GM18868 (cell line): Measurements from ENCODE around the gene KLHDC7B.
A peak's percentile ranks its signal among the peaks of the same experiment; 100 is the strongest.

Experiments
- ATAC-seq: cut with Tn5 transposase; IDR thresholded peaks from one replicate; pipeline ENCODE4 v1.9.1; 2021; ENCODE audit warnings: mild to moderate bottlenecking, moderate library complexity; ENCODE audit not compliant: unreplicated experiment

Gene KLHDC7B

DNA sequence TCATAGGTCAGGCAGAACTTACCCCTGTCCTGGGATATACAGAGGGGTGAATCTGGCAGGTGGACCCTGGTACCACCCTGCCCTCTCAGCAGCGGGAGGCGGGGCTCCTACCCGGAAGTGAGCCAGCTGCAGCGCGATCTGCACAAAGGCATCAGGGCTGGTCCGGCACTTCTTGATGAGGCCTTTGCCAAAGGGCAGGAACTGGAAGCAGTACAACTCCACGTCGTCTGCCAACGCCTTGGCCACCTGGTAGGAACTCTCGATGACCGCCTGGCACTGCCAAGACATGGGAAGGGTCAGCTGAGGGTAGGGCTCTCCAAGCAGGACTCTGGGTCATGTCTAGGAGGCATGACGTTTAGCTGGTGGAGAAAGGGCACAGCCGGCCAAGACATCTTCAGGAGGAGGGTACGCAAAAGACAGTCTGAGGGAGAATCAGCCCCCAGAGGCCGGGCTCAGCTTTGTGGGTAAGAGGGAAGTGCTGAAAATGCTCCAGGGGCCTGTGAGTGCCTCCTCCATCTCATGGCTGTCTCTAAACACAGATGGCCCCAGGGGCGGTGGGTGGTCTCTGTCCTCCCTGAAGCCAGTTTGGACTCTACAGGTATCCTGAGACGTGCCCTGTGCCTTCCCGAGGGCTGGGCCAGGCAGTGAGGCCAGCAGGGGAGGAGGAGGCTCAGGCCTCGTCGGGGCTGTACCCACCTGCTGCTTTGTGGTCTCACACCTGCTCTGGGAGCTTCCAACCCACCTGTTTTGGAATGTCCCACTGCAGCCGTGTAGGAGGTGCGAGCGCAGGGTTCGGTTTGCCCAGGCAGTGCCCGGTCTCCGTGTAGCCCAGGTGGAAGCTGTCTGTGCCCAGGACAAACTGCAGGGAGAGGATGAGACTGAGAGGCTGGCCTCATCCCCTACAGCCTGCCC, 25.8 kb downstream of the KLHDC7B start:
- ATAC-seq: no peak

DNA sequence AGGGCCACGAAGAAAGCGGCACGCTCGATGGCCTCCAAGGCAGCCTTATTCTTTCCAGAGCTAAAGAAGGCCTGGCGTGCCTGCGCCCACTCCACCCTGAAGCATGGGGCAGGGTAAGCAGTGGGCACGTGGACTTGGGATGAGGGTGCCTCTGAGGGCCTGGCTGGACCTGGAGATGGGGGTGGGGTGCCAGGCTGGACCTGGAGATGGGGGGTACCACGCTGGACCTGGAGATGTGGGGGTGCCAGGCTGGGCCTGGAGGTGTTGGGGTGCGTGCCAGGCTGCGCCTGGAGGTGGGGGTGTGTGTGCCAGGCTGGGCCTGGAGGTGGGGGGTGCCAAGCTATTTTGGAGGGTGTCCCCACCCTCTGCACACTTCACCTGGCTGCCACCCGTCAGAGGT, 27.3 kb downstream of the KLHDC7B start:
- ATAC-seq: no peak

DNA sequence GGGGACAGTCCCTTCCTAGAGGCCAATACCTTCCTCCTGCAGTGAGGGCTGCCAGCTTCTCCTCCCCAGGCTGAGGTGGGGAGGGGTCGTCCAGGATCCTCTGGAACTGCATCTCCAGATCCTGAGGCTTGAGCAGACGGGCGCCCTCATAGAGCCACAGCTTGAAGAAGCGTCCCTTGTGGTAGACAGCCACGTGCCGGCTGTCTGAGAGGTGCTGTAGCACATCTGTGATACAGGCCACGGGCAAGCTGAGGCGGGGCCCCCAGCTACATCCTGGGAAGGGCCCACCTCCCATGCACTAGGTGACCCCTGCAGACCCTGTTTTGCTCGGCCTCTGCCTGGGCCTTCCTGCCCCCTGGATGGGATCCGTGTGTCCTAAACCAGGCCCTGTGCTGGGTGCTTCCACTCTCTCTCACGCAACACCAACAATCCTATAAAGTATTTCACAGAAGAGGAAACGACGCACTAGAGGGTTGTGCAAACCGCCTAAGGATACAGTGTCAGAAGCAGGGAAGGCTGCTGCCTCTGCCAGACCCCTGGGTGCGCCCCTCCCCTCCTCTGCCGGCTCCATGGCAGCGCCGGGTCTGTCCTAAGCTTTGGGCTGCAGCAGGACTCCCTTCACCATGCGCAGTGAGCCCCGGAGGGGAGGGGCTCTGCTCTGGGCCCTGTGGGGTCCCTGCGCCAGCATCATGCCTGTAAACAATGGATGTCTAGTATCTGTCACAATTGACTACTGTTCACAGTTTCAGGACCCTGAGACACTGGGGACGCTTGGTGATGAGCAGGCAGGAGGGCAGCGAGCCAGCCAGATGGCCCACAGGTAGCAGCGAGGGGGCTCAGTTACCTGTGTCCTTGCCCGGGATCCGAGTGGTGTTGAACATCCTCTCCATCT, 28.0 kb downstream of the KLHDC7B start:
- no peak for ATAC-seq

DNA sequence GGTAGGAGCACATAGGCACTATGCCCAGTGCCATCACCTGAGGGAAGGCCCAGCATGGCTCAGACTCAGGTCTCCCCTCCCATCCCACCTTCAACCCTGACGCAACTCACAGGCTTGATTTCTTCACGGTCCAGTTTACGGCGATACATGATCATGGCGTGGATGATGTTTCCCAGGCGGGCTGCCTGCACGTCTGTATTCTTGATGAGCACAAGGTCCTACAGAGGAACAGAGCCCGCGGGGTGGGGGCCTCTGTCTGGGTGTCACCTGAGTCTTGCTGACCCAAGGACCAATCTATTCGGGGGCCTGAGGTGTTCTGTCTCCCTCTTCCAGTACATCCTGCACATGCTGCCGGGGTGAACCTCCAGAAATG, 28.7 kb downstream of the KLHDC7B start:
- ATAC-seq: no peak

DNA sequence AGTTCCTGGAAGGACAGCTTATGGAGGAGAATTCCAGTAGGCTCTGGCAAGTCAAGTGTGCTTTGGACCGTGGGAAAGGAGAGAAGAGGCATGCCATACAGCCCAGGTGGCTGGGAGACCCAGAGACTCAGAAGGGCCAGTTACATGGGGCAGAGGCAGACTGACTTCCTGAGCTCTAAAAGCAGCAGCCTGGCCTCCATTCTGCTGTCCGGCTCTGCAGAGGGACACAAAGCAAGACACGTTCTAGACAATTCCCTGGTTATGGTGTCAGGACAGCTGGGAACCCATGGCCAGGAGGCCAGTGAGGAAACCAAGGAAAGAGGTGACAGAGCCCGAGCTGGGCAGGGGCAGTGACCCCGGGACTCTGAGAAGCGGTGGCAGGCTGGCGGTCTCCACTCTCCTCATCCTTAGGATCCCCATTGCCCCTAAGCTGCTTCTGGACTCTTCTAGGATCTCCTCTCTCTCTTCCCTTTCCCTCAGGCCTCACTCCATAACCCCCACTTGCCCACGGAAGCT, 29.8 kb downstream of the KLHDC7B start:
- no peak for ATAC-seq

DNA sequence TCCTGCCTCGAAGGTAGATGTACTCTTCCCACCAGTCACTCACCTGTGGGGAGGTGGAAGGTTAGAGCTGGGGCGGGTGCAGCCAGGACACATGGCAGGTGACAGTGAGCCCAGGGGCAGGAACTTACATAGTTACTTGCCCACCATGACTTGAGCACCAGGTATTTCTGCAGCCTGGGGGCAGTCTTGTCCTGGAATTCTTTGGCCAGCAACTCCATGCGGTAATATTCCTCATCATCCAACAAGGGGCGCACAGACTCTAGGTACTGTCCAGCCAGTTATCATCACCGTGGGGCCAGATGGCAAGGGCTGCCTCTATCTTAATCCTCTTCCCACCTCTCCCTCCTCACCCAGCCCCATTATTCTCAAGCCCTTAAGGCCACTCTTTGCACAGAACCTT, 30.4 kb downstream of the KLHDC7B start:
- ATAC-seq: no peak

DNA sequence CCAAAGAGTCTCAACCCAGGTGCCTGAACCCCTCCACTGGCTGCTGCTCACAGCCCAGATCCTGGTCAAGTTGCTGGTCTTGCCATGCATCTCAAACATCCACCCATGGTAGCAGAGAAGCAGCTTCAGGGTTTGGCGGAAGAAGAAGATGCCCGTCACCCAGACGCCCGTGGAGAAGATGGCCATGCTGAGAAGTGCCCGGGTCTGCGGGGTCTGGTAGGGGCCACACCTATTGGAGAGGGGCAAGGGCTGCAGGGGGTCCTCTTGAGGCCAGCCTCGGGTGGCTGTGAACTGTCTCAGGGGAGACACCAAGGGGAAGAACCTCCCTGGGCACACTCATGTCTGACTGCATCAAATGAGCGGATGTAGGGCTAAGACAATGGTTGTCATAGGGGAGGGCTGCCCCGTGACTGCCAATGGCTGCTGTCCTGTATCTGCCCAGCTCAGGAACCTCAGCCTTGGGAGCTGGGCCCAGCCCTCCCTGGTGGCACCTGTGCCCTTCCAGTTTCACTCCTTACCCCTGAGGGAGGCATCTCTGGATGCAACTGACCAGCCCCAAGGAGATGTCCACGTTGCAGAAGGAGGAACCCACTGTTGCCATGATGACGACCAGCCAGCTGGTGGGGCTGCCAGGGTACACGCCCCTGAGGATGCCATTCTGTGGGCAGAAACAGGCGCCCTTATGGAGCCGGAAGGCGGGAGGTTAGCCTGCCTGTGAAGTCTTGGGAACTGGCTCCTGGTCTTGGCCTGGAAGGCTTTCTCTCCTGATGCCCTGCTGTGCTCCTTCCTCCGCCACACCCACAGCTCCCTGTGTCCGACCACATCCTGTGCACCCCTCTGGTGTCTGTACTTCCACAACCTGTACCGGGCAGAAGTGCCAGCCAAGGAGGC, 31.4 kb downstream of the KLHDC7B start:
- ATAC-seq: no peak

DNA sequence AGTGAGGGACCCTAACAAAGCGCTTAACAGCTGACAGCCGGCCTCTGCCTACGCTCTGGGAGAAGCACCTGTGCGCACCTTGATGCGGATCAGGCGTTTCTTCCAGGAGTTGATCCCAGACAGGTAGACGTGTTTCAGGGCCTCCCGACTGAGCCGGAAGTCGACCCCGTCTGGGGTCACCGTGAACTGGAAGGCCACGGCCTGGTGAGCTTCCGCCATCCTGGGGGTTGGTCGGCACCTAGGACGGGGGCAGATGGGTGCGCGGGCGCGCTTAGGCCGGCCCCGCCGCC, 31.9 kb downstream of the KLHDC7B start:
- ATAC-seq: no peak

DNA sequence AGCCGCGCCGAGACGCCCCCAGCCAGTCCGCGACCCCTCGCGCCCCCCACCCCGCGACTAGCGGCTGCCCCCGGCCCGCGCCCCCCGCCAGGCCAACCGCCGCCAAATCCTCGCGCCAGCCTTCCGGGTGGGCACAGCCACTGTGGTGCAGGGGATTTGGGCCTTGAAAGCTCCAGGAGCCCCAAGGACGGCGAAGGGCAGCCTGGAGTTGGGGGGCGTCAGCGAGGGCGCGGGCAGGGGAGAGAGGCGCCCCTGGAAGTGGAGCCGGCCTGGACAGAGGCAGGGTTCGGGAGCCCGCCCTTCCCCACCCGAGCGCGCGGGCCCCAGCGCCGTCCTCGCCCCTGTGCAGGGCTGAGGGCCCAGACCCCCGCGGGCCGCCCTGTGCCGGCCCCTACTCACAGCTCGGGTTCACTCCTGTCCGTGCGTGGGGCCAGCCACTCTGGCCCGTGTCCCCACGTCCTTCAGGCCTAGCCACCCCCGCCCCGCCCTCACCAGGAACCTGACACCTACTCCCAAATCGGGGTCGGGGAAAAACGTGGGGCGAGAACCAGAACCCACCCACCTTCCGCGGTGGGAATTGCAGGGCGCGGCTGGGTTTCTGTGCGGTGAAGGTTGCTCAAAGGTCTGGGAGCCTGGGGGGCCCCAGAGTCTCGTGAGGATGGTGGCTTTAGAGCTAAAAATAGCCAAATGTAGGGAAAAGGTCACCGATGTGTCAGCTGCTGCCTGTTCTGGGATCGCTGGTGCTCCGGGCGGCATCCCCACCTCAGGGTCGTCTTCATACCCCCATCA, 32.5 kb downstream of the KLHDC7B start, which contains the start of gene CPT1B:
CPT1B (minus strand) TSS at position 441 of the 789 bp plus-strand sequence. CDS start 512 bp downstream, outside the sequence.
- no peak for ATAC-seq

DNA sequence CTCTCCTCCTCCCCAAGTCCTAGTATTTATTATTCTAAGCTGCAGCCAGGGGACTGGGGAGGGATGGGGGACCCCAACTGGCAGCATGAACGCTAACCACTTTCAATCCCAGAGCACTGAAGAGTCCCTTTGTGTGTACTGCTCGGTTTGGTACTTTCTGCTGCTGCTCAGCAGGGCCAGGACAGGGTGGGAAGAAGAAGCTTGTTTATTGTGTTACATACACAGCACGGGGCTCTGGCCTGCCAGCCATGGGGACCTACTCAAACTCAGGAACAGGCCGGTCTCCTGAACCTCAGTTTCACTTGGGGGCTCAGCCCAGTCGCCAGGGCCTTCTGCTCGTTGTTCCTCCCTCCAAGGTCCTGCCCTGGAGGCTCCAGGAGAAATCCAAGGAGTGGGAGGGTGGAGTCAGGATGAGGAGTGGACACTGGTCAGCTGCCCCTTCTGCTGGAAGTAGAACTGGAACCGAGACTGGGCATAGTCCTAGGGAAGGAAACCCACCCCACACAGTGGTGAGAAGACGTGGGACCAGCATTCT, 33.1 kb downstream of the KLHDC7B start:
- ATAC-seq: no peak

DNA sequence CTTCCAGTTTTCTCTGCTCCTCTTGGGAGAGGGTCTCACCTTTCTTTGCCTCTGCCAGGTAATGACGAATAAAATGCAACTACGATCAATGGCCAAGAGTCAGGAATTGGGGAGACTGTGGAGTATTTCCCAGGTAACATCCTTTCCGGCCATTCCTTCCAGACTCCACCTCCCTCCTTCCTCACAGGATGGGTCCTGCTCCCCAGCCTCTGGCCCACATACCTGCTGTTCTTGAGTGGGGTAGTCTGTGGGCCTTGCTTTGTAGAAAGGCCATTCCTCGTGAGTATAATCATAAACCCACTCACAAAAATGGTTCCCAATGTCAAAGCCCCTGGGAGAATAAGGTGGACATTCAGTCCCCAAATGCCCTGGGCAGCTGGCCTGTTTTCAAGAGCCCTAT, 34.1 kb downstream of the KLHDC7B start:
- ATAC-seq: no peak

DNA sequence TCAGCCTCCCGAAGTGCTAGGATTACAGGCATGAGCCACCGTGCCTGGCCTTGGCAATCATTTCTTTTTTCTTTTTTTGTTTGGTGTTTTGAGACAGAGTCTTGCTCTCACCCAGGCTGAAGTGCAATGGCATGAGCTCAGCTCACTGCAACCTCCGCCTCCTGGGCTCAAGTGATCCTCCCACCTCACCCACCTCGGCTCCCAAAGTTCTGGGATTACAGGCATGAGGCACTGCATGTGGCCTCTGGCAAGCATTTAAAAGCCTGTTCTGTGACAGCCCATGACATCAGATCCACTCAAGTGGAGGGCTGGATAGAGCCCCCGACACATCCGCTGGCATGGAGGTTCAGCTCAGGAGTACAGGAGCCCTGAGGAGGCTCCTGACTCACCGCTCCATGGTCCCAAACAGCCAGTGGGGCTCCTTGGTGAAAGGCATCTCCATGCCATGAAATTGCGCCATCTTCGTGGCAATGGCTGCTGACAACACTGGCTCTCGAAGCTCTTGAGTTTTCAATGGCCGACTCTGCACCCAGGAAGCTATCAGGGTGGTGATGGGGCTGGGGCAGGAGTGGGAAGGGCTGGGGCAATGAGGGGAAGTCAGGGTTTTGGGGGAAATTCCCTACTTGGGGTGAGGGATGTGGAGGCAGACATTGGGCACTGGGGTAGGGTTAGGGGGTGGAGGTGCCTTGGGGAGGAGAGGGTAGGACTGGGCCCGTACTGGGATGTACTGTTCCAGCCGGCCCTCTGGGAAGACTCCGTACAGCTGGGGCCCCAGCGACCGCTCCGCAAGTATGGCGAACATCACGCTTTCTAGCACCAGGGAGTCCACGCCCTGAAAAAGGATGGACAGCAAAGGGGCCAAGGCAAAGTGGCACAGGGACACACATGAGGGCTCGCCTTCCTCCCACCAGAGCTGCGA, 35.6 kb downstream of the KLHDC7B start:
- ATAC-seq: no peak

DNA sequence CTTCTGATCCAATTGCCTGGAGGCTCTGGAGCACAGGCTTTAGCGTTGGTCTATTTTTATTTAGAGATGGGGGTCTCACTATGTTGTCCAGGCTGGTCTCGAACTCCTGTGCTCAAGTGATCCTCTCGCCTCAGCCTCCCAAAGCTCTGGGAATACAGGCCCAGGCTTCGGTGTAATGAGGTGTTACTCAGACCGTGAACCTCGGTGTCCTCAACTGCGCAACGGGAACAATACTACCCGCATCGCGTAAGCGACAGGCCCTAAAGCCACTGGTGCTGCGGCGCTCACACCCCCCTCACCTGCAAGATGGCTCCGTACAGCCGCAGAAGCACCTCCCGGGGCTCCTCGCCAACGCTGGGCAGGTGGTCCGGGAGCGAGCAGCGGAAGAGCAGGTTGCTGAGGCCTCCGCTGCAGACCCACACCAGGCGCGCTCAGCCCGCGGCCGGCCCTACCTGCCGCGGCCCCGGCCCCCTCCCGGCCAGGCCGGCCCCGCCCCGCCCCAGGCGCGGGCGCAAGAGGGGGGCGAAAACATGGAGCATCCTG, 36.3 kb downstream of the KLHDC7B start:
- ATAC-seq: peak; percentile 7

DNA sequence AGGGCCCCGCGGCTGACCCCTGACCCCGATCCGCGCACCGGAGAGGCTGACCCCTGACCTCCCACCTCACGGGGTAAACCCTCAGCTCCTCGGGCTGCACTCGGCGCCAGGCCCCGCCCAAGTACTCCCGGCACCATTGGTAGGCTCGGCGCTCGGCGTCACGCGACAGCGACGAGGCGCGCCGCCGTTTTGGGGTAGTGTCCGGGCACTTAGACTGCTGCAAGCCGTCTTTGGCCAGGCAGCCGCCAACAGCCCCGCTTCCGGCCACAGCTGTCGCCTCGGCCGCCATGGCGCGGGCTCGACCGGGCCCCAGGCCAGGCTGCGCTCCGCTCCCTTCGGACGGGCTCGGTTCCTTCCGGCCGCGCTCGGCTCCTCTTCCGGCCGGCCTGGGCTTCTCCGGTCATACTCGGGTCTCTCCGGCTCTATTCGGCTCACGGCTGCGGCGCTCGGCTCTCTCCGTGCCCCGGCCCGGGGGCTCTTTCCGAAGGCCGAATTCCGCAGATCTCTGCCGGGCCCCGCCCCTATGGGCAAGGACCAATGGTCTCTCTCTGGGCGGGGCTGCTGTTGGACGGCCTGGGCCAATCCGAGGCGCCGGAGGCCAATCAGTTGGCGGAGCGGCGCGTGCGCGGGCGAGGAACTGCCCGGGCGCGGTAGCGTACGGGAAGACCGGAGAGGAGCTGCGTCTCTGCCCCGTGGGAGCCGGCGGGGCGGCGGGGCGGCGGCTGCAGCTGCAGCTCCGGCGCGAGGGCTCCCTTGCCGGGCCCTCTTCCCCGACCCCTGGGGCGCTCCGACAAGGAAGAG, 37.0 kb downstream of the KLHDC7B start, which contains the start of gene CHKB:
CHKB (minus strand) TSS at position 357 of the 801 bp plus-strand sequence; CDS start at position 289, 68 bp downstream.
- ATAC-seq: peak; percentile 90

DNA sequence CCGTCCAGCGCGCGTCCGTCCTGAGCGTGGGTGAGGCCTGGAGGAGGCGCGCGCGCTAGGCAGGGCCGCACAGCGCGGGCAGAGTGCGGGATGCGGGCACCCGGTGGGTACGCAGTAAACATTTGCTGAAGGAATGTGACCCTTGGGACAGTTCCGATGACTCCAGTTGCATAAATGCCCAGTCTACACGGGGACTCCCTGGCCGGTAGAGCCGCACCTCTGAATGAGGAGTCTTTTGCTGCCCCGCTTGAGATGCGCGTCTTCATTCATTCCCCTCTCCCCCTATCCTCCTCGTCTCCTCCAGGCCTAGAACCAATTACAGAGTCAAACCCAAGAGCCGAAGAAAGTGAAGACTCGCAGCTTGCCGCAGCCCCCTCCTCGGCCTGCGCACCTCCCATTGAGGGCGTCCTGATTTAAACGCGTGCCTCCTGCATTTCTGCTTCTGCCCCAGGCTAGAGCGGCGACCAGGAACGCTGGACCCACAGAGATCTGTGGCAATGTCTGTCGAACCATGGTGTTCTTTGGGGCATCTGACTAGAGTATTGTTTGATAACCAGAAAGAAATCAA, 37.7 kb downstream of the KLHDC7B start:
- ATAC-seq: peak; percentile 25

DNA sequence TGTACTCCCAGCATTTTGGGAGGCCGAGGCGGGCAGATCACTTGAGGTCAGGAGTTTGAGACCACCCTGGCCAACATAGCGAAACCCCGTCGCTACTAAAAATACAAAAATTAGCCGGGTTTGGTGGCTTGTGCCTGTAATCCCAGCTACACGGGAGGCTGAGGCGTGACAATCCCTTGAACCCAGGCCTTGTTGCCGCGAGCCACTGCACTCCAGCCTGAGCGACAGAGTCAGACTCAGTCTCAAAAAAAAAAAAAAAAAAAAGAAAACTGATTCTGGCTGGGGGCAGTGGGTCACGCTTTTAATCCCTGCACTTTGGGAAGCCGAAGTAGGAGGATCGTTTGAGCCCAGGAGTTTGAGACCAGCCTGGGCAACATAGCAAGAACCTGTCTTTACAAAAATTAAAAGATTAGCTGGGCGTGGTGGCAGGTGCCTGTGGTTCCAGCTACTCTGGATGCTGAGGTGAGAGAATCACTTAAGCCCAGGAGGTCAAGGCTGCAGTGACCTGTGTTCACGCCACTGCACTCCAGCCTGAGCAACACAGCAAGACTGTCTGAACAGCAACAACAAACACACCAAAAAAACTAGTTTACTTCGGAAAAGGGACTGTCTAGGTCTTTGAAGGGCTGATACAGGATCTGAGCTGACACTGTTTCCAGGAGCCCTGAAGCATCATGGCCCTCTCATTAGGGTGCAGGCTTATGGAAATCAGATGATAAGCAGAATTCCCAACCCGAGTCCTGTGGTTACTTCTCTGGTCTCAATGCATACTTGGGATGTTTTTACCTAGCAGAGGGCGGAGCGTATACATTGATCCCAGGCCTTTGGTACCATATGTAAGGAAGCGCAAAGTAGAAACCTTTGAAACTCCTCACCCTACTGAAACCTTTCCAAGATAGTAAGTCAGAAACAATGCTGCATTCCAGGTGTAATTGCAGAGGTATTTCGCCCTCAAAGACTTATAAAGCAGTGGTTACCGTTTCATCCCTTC, 38.7 kb downstream of the KLHDC7B start:
- ATAC-seq: no peak
